GM12801 (cell line): ENCODE measurements around the gene GRIK4.

Experiments
- CTCF ChIP-seq: IDR thresholded peaks from one replicate; pipeline ENCODE4 v1.5.1; 2011; ENCODE audit warnings: control low read depth; ENCODE audit not compliant: insufficient read length; ENCODE audit errors: extremely low read depth

Gene GRIK4

GRCh38 chr11:120516461-120517389 is 5.2 kb downstream of the GRIK4 start:
- no peak for TF ChIP-seq CTCF

GRCh38 chr11:120517390-120517761 is 5.8 kb downstream of the GRIK4 start:
- TF ChIP-seq CTCF = no peak

- no peak for TF ChIP-seq CTCF
Measured at GRCh38 chr11:120517801-120518291, 6.3 kb downstream of the GRIK4 start.

GRCh38 chr11:120518356-120518755 is 6.8 kb downstream of the GRIK4 start:
- no peak for TF ChIP-seq CTCF

GRCh38 chr11:120519474-120519873 is 7.9 kb downstream of the GRIK4 start:
- no peak for TF ChIP-seq CTCF

- TF ChIP-seq CTCF = no peak
Measured at GRCh38 chr11:120520091-120520822, 8.7 kb downstream of the GRIK4 start.

- TF ChIP-seq CTCF = no peak
Measured at GRCh38 chr11:120521176-120521575, 9.6 kb downstream of the GRIK4 start.
